Neural cell (in vitro differentiated cells): Measurements from ENCODE around the gene CEACAM21. TPM values are rescaled to one million over a fixed set of nuclear protein-coding genes. Genes with fewer than 3 reads are reported as not detected.

Source experiments
- H2AFZ ChIP-seq: fragments of 200-600, 300-800 bp; sonication (generic), shearing (Covaris generic); 2 replicates; pipeline ENCODE4 v1.6.0; 2014; ENCODE audit warnings: low read depth, mild to moderate bottlenecking, antibody characterized with exemption, low read length, moderate library complexity
- H3F3A ChIP-seq: fragments of 200-600 bp; shearing (Covaris generic); 2 replicates; pipeline ENCODE4 v1.6.1; 2016; ENCODE audit warnings: mild to moderate bottlenecking, moderate library complexity, mixed read lengths, antibody characterized with exemption, low read length; ENCODE audit not compliant: insufficient read depth, poor library complexity, severe bottlenecking
- H3K27ac ChIP-seq: fragments of 200-600, 300-800 bp; sonication (generic), shearing (Covaris generic); 2 replicates; pipeline ENCODE4 v1.5.1; 2014; ENCODE audit warnings: mild to moderate bottlenecking, low read length, moderate library complexity
- H3K27me3 ChIP-seq: fragments of 300-800, 200-600 bp; sonication (generic), shearing (Covaris generic); 2 replicates; pipeline ENCODE4 v1.6.0; 2014; ENCODE audit warnings: mild to moderate bottlenecking, low read depth, low read length, moderate library complexity; ENCODE audit not compliant: insufficient read depth
- H3K36me3 ChIP-seq: fragments of 300-800, 200-600 bp; sonication (generic), shearing (Covaris generic); 2 replicates; pipeline ENCODE4 v1.5.1; 2014; ENCODE audit warnings: mild to moderate bottlenecking, antibody characterized with exemption, low read length, moderate library complexity; ENCODE audit not compliant: insufficient read depth
- H3K4me2 ChIP-seq: fragments of 300-800, 200-600 bp; sonication (generic), shearing (Covaris generic); 2 replicates; pipeline ENCODE4 v1.6.0; 2014; ENCODE audit warnings: mild to moderate bottlenecking, low read length
- H3K4me3 ChIP-seq: fragments of 300-800, 200-600 bp; sonication (generic), shearing (Covaris generic); 2 replicates; pipeline ENCODE4 v1.5.1; 2014; ENCODE audit warnings: mild to moderate bottlenecking, low read length, moderate library complexity
- H3K79me2 ChIP-seq: fragments of 200-600 bp; shearing (Covaris generic); replicated peaks from 2 replicates; pipeline ENCODE4 v1.6.0; 2014; ENCODE audit warnings: mild to moderate bottlenecking, low read length, moderate library complexity; ENCODE audit not compliant: insufficient read depth
- H3K9ac ChIP-seq: fragments of 300-800, 200-600 bp; sonication (generic), shearing (Covaris generic); 2 replicates; pipeline ENCODE4 v1.6.1; 2016; ENCODE audit warnings: mild to moderate bottlenecking, low read length, mixed read lengths
- H3K9me2 ChIP-seq: fragments of 200-600 bp; shearing (Covaris generic); 2 replicates; pipeline ENCODE4 v1.6.1; 2016; ENCODE audit warnings: mild to moderate bottlenecking, low read length, mixed read lengths; ENCODE audit not compliant: insufficient read depth
- H3K9me3 ChIP-seq: fragments of 200-600, 300-800 bp; sonication (generic), shearing (Covaris generic); 2 replicates; pipeline ENCODE4 v1.6.1; 2016; ENCODE audit warnings: mild to moderate bottlenecking, mixed run types, low read length, moderate library complexity, mixed read lengths
- H4K20me1 ChIP-seq: fragments of 200-600 bp; shearing (Covaris generic); 2 replicates; pipeline ENCODE4 v1.6.1; 2016; ENCODE audit warnings: mild to moderate bottlenecking, mixed run types; ENCODE audit not compliant: insufficient read depth
- CTCF ChIP-seq: fragments of 450-650 bp; IDR thresholded peaks from 2 replicates; pipeline ENCODE4 v1.5.1; 2014; ENCODE audit warnings: antibody characterized with exemption, mild to moderate bottlenecking, moderate library complexity; ENCODE audit not compliant: poor library complexity, severe bottlenecking
- EP300 ChIP-seq: fragments of 450-650 bp; conservative IDR thresholded peaks from 2 replicates; pipeline ENCODE4 v1.6.1; 2014; ENCODE audit warnings: antibody characterized with exemption, mild to moderate bottlenecking, moderate library complexity; ENCODE audit not compliant: poor library complexity, severe bottlenecking
- EZH2 ChIP-seq: fragments of 200-600, 300-800 bp; shearing (Covaris generic), sonication (generic); IDR thresholded peaks from 2 replicates; pipeline ENCODE4 v1.6.1; 2014; ENCODE audit warnings: antibody characterized with exemption, low read length, borderline replicate concordance, mild to moderate bottlenecking; ENCODE audit not compliant: insufficient read depth, poor library complexity, severe bottlenecking
- MXI1 ChIP-seq: fragments of 450-650 bp; conservative IDR thresholded peaks from 2 replicates; pipeline ENCODE4 v1.6.1; 2014; ENCODE audit warnings: antibody characterized with exemption, mild to moderate bottlenecking; ENCODE audit not compliant: poor library complexity, severe bottlenecking
- POLR2AphosphoS5 ChIP-seq: IDR thresholded peaks from 2 replicates; pipeline ENCODE4 v1.6.1; 2012
- RAD21 ChIP-seq: fragments of 450-650 bp; conservative IDR thresholded peaks from 2 replicates; pipeline ENCODE4 v1.6.1; 2014; ENCODE audit warnings: antibody characterized with exemption, mild to moderate bottlenecking, moderate library complexity
- REST ChIP-seq: IDR thresholded peaks from 2 replicates; pipeline ENCODE4 v1.6.1; 2012; ENCODE audit warnings: borderline replicate concordance
- SMC3 ChIP-seq: fragments of 450-650 bp; conservative IDR thresholded peaks from 2 replicates; pipeline ENCODE4 v1.6.1; 2014; ENCODE audit warnings: antibody characterized with exemption, mild to moderate bottlenecking, moderate library complexity; ENCODE audit not compliant: poor library complexity
- TAF1 ChIP-seq: IDR thresholded peaks from 2 replicates; pipeline ENCODE4 v1.6.1; 2012; ENCODE audit warnings: low read depth
- polyA plus RNA-seq: library from polyadenylated mRNA; depleted of rRNA; stranded (reverse); fragments of >200 nt; gene quantifications from 2 replicates; pipeline ENCODE4 v1.2.3, GENCODE V29; 2014

CEACAM21 gene
- polyA plus RNA-seq, 1 donor from 2014 or later: 2.9 TPM

- no peaks in the 10 kb centered on the region for H3F3A ChIP-seq
- H3K9ac ChIP-seq: no peak overlapping the region
- no peaks in the 10 kb centered on the region for H3K27me3 ChIP-seq
- H3K9me2 ChIP-seq: no peaks in the 10 kb centered on the region
- no peaks in the 10 kb centered on the region for H3K36me3 ChIP-seq
- TF ChIP-seq CTCF (no peak), SMC3 (no peak), POLR2AphosphoS5 (no peak), EP300 (no peak), EZH2 (no peak), MXI1 (no peak)
- H3K79me2 ChIP-seq: no peaks in the 10 kb centered on the region
- no peaks in the 10 kb centered on the region for H3K9me3 ChIP-seq
- no peak overlapping the region for H3K4me2 ChIP-seq
- H4K20me1 ChIP-seq: no peaks in the 10 kb centered on the region
- no peak overlapping the region for H3K27ac ChIP-seq
- no peak overlapping the region for H2AFZ ChIP-seq
- no peak overlapping the region for H3K4me3 ChIP-seq
These were observed 38.2 kb upstream of the CEACAM21 start for GRCh38 chr19:41537789-41538188.

GRCh38 chr19:41540041-41540695, 35.8 kb upstream of the CEACAM21 start:
- no peaks in the 10 kb centered on the region for H3K27me3 ChIP-seq
- H2AFZ ChIP-seq: no peak overlapping the region
- no peak overlapping the region for H3K27ac ChIP-seq
- no peaks in the 10 kb centered on the region for H3K9me2 ChIP-seq
- H3K36me3 ChIP-seq: no peaks in the 10 kb centered on the region
- H3K4me2 ChIP-seq: no peak overlapping the region
- no peaks in the 10 kb centered on the region for H3K9me3 ChIP-seq
- no peak for TF ChIP-seq CTCF
- TF ChIP-seq REST: no peak
- no peak for TF ChIP-seq EZH2
- TF ChIP-seq SMC3: no peak
- no peak for TF ChIP-seq EP300
- TF ChIP-seq MXI1: no peak
- no peak for TF ChIP-seq TAF1
- no peak for TF ChIP-seq RAD21
- no peak for TF ChIP-seq POLR2AphosphoS5
- no peak overlapping the region for H3K4me3 ChIP-seq
- H3K79me2 ChIP-seq: no peaks in the 10 kb centered on the region
- H3F3A ChIP-seq: no peaks in the 10 kb centered on the region
- no peaks in the 10 kb centered on the region for H4K20me1 ChIP-seq
- H3K9ac ChIP-seq: no peak overlapping the region
